Measurements from ENCODE around the gene SH3D19. TPM values are rescaled to one million over a fixed set of nuclear protein-coding genes. Genes with fewer than 3 reads are reported as not detected.
"Not testable (repeated sequence)": the region's sequence is repeated elsewhere in the genome, so short reads cannot be mapped to it uniquely, and the experiment has no call there.

The SH3D19 gene
- total RNA-seq, 1 experiment from 2014 or later, result 15.5 TPM

DNA sequence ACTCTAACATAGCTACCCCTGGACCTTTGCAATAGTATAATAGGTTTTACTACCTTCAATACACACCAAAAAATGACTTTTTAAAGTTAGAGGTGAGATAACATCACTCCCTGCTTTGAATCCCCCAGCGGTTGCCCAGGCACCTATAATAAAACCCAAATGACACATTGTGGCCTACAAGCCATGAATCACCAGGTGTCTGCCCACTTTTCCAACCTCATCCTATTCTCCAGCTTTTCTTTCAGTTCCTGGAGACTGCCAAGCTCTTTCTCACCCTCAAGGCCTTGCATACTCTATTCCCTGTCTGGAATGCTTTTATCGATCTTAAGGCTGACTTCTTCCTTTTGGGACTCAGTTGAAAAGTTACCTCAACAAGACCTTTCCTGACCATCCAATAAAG is 64.9 kb downstream of the SH3D19 start:
- intact Hi-C loops (cut with micrococcal nuclease; ENCODE audit: unreplicated experiment), result no loop called here
- Mint-ChIP-seq H3K27me3 (ENCODE audit: unreplicated experiment) (no peaks in the 10 kb centered on the region), H3K4me1 (ENCODE audit: low read depth, unreplicated experiment) (no peaks in the 10 kb centered on the region), H3K27ac (ENCODE audit: unreplicated experiment) (no peak overlapping the region), H3K4me3 (ENCODE audit: low read depth, unreplicated experiment) (no peak overlapping the region), H3K9me3 (ENCODE audit: low read depth, unreplicated experiment) (no peaks in the 10 kb centered on the region), H3K36me3 (ENCODE audit: insufficient read depth, unreplicated experiment) (no peaks in the 10 kb centered on the region)
- DNase-seq, result no peak
- CTCF ChIA-PET, result no interaction called here
- TF ChIP-seq, protein P1, sequence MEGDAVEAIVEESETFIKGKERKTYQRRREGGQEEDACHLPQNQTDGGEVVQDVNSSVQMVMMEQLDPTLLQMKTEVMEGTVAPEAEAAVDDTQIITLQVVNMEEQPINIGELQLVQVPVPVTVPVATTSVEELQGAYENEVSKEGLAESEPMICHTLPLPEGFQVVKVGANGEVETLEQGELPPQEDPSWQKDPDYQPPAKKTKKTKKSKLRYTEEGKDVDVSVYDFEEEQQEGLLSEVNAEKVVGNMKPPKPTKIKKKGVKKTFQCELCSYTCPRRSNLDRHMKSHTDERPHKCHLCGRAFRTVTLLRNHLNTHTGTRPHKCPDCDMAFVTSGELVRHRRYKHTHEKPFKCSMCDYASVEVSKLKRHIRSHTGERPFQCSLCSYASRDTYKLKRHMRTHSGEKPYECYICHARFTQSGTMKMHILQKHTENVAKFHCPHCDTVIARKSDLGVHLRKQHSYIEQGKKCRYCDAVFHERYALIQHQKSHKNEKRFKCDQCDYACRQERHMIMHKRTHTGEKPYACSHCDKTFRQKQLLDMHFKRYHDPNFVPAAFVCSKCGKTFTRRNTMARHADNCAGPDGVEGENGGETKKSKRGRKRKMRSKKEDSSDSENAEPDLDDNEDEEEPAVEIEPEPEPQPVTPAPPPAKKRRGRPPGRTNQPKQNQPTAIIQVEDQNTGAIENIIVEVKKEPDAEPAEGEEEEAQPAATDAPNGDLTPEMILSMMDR (IDR thresholded peaks at IDR 0.05; ENCODE audit: unreplicated experiment), result no peak
- no TSS peak for BruUV-seq (replicated peaks)

DNA sequence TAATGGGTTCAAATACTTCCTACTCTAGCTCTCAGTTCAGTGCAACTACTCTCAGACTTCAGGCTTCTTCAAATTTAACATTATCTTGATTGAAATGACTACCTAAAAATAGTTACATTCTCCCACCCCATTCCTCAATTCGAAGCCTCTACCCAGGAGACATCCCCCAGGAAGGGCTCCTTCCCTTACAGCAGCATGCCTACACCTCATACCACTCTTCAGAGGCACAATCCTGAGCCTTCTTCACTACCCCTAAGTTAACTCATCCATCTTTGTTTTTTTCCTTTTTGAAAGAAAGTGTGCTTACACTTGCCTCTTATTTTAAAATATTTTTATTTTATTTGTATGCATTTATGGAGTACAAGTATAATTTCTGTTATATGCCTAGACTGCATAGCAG is 65.7 kb downstream of the SH3D19 start:
- Mint-ChIP-seq H3K27ac (ENCODE audit: unreplicated experiment) (no peak overlapping the region), H3K9me3 (ENCODE audit: low read depth, unreplicated experiment) (no peaks in the 10 kb centered on the region), H3K4me3 (ENCODE audit: low read depth, unreplicated experiment) (no peak overlapping the region), H3K4me1 (ENCODE audit: low read depth, unreplicated experiment) (no peaks in the 10 kb centered on the region), H3K36me3 (ENCODE audit: insufficient read depth, unreplicated experiment) (no peaks in the 10 kb centered on the region), H3K27me3 (ENCODE audit: unreplicated experiment) (no peaks in the 10 kb centered on the region)
- BruUV-seq (replicated peaks), result no TSS peak
- DNase-seq, result no peak
- intact Hi-C loops (cut with micrococcal nuclease; ENCODE audit: unreplicated experiment), result no loop called here
- CTCF ChIA-PET, result no interaction called here
- TF ChIP-seq, protein P1 (IDR thresholded peaks at IDR 0.05; ENCODE audit: unreplicated experiment), result no peak

DNA sequence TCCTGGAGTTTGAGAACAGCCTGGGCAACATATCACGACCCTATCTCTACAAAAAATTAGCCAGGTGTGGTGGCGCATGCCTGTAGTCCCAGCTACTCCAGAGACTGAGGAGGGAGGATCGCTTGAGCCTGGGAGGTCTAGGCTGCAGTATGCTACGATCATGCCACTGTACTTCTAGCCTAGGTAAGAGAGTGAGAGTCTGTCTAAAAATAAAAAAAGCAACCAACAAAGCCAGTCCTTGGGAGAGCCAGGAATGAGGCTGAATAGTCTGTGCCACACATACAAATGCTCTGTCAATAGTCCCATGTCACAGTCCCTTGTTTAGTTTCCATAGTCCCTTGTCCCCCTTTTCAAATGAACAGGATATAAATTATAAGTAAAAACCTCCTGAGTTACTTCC is 67.7 kb downstream of the SH3D19 start:
- Mint-ChIP-seq H3K27ac (ENCODE audit: unreplicated experiment) (no peak overlapping the region), H3K27me3 (ENCODE audit: unreplicated experiment) (no peaks in the 10 kb centered on the region), H3K4me1 (ENCODE audit: low read depth, unreplicated experiment) (no peaks in the 10 kb centered on the region), H3K4me3 (ENCODE audit: low read depth, unreplicated experiment) (no peak overlapping the region), H3K36me3 (ENCODE audit: insufficient read depth, unreplicated experiment) (no peaks in the 10 kb centered on the region), H3K9me3 (ENCODE audit: low read depth, unreplicated experiment) (no peaks in the 10 kb centered on the region)
- intact Hi-C loops (cut with micrococcal nuclease; ENCODE audit: unreplicated experiment), result no loop called here
- CTCF ChIA-PET, result no interaction called here
- no peak for DNase-seq
- TF ChIP-seq, protein P1 (IDR thresholded peaks at IDR 0.05; ENCODE audit: unreplicated experiment), result no peak
- BruUV-seq (replicated peaks), result no TSS peak

DNA sequence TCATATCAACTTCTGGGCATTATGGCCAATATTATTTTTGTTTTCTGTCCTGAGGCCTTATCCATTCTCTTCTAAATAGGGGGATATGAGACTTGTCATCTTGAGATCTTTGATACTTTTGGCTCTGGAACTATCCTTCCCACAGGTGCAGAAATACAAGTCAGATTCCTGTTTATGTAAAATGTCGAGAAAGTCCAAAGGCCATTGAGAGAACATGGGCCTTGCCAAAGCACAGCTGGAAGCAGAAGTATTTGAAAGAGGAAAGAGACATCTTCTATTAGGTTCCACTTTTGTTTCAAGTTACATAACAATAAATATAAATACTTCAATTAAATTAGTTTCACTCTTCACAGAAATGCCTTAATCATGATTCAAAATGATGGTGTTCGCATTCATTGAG is 69.3 kb downstream of the SH3D19 start:
- no peak overlapping the region for H3K27ac Mint-ChIP-seq (ENCODE audit: unreplicated experiment)

DNA sequence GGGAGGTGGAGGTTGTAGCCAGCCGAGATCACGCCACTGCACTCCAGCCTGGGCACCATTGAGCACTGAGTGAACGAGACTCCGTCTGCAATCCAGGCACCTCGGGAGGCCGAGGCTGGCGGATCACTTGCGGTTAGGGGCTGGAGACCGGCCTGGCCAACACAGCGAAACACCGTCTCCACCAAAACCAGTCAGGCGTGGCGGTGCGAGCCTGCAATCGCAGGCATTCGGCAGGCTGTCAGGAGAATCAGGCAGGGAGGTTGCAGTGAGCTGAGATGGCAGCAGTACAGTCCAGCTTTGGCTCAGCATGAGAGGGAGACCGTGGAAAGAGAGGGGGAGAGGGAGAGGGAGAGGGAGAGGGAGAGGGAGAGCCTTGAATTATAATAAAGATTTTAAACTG is 69.7 kb downstream of the SH3D19 start:
- H3K9me3 Mint-ChIP-seq (ENCODE audit: low read depth, unreplicated experiment); intact Hi-C loops (cut with micrococcal nuclease; ENCODE audit: unreplicated experiment); H3K36me3 Mint-ChIP-seq (ENCODE audit: insufficient read depth, unreplicated experiment); H3K27ac Mint-ChIP-seq (ENCODE audit: unreplicated experiment); H3K4me3 Mint-ChIP-seq (ENCODE audit: low read depth, unreplicated experiment); CTCF ChIA-PET; H3K4me1 Mint-ChIP-seq (ENCODE audit: low read depth, unreplicated experiment); DNase-seq; BruUV-seq (replicated peaks); H3K27me3 Mint-ChIP-seq (ENCODE audit: unreplicated experiment): not testable (repeated sequence)

More for the DNA sequence above, 69.3 kb downstream of the SH3D19 start:
- no peaks in the 10 kb centered on the region for H3K36me3 Mint-ChIP-seq (ENCODE audit: insufficient read depth, unreplicated experiment)
- intact Hi-C loops (cut with micrococcal nuclease; ENCODE audit: unreplicated experiment), result no loop called here
- no peak for DNase-seq
- CTCF ChIA-PET, result no interaction called here
- no TSS peak for BruUV-seq (replicated peaks)
- TF ChIP-seq, protein P1 (IDR thresholded peaks at IDR 0.05; ENCODE audit: unreplicated experiment), result no peak
- no peaks in the 10 kb centered on the region for H3K4me1 Mint-ChIP-seq (ENCODE audit: low read depth, unreplicated experiment)
- H3K9me3 Mint-ChIP-seq (ENCODE audit: low read depth, unreplicated experiment), result no peaks in the 10 kb centered on the region
- no peak overlapping the region for H3K4me3 Mint-ChIP-seq (ENCODE audit: low read depth, unreplicated experiment)
- H3K27me3 Mint-ChIP-seq (ENCODE audit: unreplicated experiment), result no peaks in the 10 kb centered on the region

DNA sequence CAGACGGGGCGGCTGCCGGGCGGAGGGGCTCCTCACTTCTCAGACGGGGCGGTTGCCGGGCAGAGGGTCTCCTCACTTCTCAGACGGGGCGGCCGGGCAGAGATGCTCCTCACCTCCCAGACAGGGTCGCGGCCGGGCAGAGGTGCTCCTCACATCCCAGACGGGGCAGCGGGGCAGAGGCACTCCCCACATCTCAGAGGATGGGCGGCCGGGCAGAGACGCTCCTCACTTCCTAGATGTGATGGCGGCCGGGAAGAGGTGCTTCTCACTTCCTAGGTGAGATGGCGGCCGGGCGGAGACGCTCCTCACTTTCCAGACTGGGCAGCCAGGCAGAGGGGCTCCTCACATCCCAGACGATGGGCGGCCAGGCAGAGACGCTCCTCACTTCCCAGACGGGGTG is 70.2 kb downstream of the SH3D19 start:
- not testable (repeated sequence) for H3K4me3 Mint-ChIP-seq (ENCODE audit: low read depth, unreplicated experiment)

More for the DNA sequence above, 70.2 kb downstream of the SH3D19 start:
- CTCF ChIA-PET; intact Hi-C loops (cut with micrococcal nuclease; ENCODE audit: unreplicated experiment); BruUV-seq (replicated peaks); H3K27ac Mint-ChIP-seq (ENCODE audit: unreplicated experiment); H3K4me1 Mint-ChIP-seq (ENCODE audit: low read depth, unreplicated experiment); H3K27me3 Mint-ChIP-seq (ENCODE audit: unreplicated experiment); H3K9me3 Mint-ChIP-seq (ENCODE audit: low read depth, unreplicated experiment); H3K36me3 Mint-ChIP-seq (ENCODE audit: insufficient read depth, unreplicated experiment); DNase-seq: not testable (repeated sequence)

Data from Calu3 (cell line).